ENCODE results near the gene PREP.

Gene PREP

DNA sequence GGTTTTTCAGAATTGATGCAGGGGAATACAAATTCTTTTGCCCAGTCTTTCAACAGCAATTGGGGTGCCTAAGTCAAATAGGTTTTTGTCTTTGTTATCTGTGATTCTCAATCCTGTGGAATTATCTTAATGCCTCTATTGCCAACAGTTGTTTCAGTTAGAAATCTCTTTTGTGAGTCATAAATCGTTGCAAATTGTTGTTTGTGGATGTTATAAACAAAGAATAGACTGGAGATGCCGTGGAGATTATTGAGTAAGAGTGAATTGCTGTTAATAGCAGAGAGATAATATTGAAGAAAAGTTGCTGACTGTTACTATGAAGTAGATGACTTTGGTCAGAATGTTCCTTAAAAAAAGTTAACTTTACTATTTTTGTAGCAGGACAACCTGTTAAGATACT lies 159.4 kb downstream of the PREP start:
- H3K36me3 ChIP-seq (ENCODE audit: control insufficient read depth in 2 of 2, insufficient read depth in 1 of 2, low read length in 2 of 2) = no peaks in the 10 kb centered on the region
- H3K4me3 ChIP-seq (ENCODE audit: low read depth, low read length) = no peak overlapping the region
- no peaks in the 10 kb centered on the region for H3K4me1 ChIP-seq (ENCODE audit: control insufficient read depth, insufficient read depth, low read length)
- ChIA-PET CTCF (no interaction called here), POLR2A (no interaction called here)
- TF ChIP-seq ZNF585B (tag by site-specific recombination; IDR thresholded peaks at IDR 0.05) (no peak), ZNF571 (tag by site-specific recombination; IDR thresholded peaks at IDR 0.05) (no peak), ZNF76 (tag by site-specific recombination; IDR thresholded peaks at IDR 0.05; ENCODE audit: borderline replicate concordance, low read depth) (no peak), ZNF560 (tag by site-specific recombination; IDR thresholded peaks at IDR 0.05; ENCODE audit: borderline replicate concordance) (no peak), ZNF501 (tag by site-specific recombination; IDR thresholded peaks at IDR 0.05) (no peak), RBAK (tag by site-specific recombination; IDR thresholded peaks at IDR 0.05) (no peak), ZNF529 (tag by site-specific recombination; IDR thresholded peaks at IDR 0.05; ENCODE audit: insufficient replicate concordance) (no peak), ZNF544 (tag by site-specific recombination; IDR thresholded peaks at IDR 0.05) (no peak), ZNF18 (tag by site-specific recombination; IDR thresholded peaks at IDR 0.05) (no peak), ZNF366 (tag by site-specific recombination; conservative IDR thresholded peaks at IDR 0.05) (no peak), OSR2 (tag by site-specific recombination; IDR thresholded peaks at IDR 0.05) (no peak), ZNF266 (tag by site-specific recombination; IDR thresholded peaks at IDR 0.05; ENCODE audit: low read depth) (no peak), ZNF580 (tag by site-specific recombination; IDR thresholded peaks at IDR 0.05) (no peak), ZNF843 (tag by site-specific recombination; IDR thresholded peaks at IDR 0.05) (no peak)
- TF ChIP-seq, protein P1, sequence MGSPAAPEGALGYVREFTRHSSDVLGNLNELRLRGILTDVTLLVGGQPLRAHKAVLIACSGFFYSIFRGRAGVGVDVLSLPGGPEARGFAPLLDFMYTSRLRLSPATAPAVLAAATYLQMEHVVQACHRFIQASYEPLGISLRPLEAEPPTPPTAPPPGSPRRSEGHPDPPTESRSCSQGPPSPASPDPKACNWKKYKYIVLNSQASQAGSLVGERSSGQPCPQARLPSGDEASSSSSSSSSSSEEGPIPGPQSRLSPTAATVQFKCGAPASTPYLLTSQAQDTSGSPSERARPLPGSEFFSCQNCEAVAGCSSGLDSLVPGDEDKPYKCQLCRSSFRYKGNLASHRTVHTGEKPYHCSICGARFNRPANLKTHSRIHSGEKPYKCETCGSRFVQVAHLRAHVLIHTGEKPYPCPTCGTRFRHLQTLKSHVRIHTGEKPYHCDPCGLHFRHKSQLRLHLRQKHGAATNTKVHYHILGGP (tag by site-specific recombination; IDR thresholded peaks at IDR 0.05) = no peak
- TF ChIP-seq, protein P2, sequence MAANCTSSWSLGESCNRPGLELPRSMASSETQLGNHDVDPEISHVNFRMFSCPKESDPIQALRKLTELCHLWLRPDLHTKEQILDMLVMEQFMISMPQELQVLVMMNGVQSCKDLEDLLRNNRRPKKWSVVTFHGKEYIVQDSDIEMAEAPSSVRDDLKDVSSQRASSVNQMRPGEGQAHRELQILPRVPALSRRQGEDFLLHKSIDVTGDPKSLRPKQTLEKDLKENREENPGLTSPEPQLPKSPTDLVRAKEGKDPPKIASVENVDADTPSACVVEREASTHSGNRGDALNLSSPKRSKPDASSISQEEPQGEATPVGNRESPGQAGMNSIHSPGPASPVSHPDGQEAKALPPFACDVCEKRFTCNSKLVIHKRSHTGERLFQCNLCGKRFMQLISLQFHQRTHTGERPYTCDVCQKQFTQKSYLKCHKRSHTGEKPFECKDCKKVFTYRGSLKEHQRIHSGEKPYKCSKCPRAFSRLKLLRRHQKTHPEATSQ (tag by site-specific recombination; IDR thresholded peaks at IDR 0.05) = no peak
- TF ChIP-seq, protein P3, sequence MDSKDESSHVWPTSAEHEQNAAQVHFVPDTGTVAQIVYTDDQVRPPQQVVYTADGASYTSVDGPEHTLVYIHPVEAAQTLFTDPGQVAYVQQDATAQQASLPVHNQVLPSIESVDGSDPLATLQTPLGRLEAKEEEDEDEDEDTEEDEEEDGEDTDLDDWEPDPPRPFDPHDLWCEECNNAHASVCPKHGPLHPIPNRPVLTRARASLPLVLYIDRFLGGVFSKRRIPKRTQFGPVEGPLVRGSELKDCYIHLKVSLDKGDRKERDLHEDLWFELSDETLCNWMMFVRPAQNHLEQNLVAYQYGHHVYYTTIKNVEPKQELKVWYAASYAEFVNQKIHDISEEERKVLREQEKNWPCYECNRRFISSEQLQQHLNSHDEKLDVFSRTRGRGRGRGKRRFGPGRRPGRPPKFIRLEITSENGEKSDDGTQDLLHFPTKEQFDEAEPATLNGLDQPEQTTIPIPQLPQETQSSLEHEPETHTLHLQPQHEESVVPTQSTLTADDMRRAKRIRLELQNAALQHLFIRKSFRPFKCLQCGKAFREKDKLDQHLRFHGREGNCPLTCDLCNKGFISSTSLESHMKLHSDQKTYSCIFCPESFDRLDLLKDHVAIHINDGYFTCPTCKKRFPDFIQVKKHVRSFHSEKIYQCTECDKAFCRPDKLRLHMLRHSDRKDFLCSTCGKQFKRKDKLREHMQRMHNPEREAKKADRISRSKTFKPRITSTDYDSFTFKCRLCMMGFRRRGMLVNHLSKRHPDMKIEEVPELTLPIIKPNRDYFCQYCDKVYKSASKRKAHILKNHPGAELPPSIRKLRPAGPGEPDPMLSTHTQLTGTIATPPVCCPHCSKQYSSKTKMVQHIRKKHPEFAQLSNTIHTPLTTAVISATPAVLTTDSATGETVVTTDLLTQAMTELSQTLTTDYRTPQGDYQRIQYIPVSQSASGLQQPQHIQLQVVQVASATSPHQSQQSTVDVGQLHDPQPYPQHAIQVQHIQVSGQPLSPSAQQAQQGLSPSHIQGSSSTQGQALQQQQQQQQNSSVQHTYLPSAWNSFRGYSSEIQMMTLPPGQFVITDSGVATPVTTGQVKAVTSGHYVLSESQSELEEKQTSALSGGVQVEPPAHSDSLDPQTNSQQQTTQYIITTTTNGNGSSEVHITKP (tag by site-specific recombination; IDR thresholded peaks at IDR 0.05) = no peak
- H3K27ac ChIP-seq (ENCODE audit: extremely low read depth, low read depth, low read length) = no peak overlapping the region
- no peaks in the 10 kb centered on the region for H3K9me3 ChIP-seq (ENCODE audit: control insufficient read depth, insufficient read depth, low read depth, low read length)

DNA sequence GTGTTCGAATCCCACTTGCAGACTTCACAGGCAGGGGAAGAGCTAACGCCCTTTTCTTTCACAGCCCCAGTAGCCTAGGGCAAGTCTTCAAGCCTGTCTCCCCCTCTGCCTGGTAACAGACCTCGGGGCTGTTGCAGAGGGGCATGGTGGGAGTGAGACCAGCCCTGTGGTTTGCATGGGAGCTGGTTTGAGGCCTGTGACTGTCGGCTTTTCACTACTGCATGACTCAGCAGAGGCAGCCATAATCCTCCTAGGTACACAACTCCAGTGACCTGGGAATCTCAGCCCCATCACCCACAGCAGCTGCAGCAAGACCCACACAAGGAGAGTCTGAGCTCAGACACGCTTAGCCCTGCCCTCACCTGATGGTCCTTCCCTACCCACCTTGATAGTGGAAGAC lies 167.7 kb downstream of the PREP start:
- TF ChIP-seq ZNF555 (tag by site-specific recombination; conservative IDR thresholded peaks at IDR 0.05) (no peak), ZNF174 (tag by site-specific recombination; IDR thresholded peaks at IDR 0.05) (no peak), ZNF266 (tag by site-specific recombination; IDR thresholded peaks at IDR 0.05; ENCODE audit: low read depth) (no peak), ZNF501 (tag by site-specific recombination; IDR thresholded peaks at IDR 0.05) (no peak), ZNF26 (tag by site-specific recombination; IDR thresholded peaks at IDR 0.05) (no peak), ZNF704 (tag by site-specific recombination; IDR thresholded peaks at IDR 0.05) (no peak), ZNF146 (tag by site-specific recombination; IDR thresholded peaks at IDR 0.05) (no peak)
- H3K27ac ChIP-seq (ENCODE audit: extremely low read depth, low read depth, low read length) = no peak overlapping the region
- ChIA-PET CTCF (interaction anchor here (0.6 kb wide), 1 partner anchor 156 kb away, joined by 3 read pairs; no protein-coding TSS in a partner anchor), POLR2A (no interaction called here)
- no peaks in the 10 kb centered on the region for H3K36me3 ChIP-seq (ENCODE audit: control insufficient read depth in 2 of 2, insufficient read depth in 1 of 2, low read length in 2 of 2)
- H3K4me1 ChIP-seq (ENCODE audit: control insufficient read depth, insufficient read depth, low read length) = no peaks in the 10 kb centered on the region
- H3K9me3 ChIP-seq (ENCODE audit: control insufficient read depth, insufficient read depth, low read depth, low read length) = no peaks in the 10 kb centered on the region
- H3K4me3 ChIP-seq (ENCODE audit: low read depth, low read length) = no peak overlapping the region
